Measurements from ENCODE around the gene PCDHA2. TPM values are rescaled to one million over a fixed set of nuclear protein-coding genes. Genes with fewer than 3 reads are reported as not detected.
"Not testable (repeated sequence)": the region's sequence is repeated elsewhere in the genome, so short reads cannot be mapped to it uniquely, and the experiment has no call there.

Gene PCDHA2
- total and polyA plus RNA-seq, 7 experiments from 2014 or later: not detected

DNA sequence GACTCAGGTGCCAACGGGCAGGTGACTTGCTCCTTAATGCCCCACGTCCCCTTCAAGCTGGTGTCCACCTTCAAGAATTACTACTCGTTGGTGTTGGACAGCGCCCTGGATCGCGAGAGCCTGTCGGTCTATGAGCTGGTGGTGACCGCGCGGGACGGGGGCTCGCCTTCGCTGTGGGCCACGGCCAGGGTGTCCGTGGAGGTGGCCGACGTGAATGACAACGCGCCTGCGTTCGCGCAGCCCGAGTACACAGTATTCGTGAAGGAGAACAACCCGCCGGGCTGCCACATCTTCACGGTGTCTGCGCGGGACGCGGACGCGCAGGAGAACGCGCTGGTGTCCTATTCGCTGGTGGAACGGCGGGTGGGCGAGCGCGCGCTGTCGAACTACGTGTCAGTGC lies 7.2 kb upstream of the PCDHA2 start:
- Mint-ChIP-seq H3K36me3 (peaks cover 2 to 37% (median 13%) of the 10 kb centered on the region in 5 donors), H3K9me3 (peaks cover 0 to 97% (median 53%) of the 10 kb centered on the region in 11 donors), H3K27me3 (peaks cover 3 to 70% (median 50%) of the 10 kb centered on the region in 5 donors), H3K4me3 (peak overlapping the region in 1 of 10 donors; percentile 12)
- H3K4me1 ChIP-seq (ENCODE audit: control insufficient read depth in 2 of 2, insufficient read depth in 2 of 2, low read length in 2 of 2); ATAC-seq; H3K4me3 ChIP-seq (ENCODE audit: low read length); DNase-seq; intact Hi-C loops (cut with micrococcal nuclease); CTCF ChIA-PET; H3K27me3 ChIP-seq (ENCODE audit: control insufficient read depth in 2 of 2, insufficient read depth in 2 of 2, low read length in 2 of 2); POLR2A ChIA-PET; H3K4me1 Mint-ChIP-seq; H3K27ac Mint-ChIP-seq; H3K36me3 ChIP-seq (ENCODE audit: control insufficient read depth in 2 of 3, insufficient read depth in 3 of 3, low read length in 3 of 3); H3K27ac ChIP-seq (ENCODE audit: low read depth, low read length): not testable (repeated sequence)
- peaks cover 0 to 62% (median 4%) of the 10 kb centered on the region in 3 experiments for H3K9me3 ChIP-seq (ENCODE audit: control insufficient read depth in 2 of 3, low read length in 3 of 3)

DNA sequence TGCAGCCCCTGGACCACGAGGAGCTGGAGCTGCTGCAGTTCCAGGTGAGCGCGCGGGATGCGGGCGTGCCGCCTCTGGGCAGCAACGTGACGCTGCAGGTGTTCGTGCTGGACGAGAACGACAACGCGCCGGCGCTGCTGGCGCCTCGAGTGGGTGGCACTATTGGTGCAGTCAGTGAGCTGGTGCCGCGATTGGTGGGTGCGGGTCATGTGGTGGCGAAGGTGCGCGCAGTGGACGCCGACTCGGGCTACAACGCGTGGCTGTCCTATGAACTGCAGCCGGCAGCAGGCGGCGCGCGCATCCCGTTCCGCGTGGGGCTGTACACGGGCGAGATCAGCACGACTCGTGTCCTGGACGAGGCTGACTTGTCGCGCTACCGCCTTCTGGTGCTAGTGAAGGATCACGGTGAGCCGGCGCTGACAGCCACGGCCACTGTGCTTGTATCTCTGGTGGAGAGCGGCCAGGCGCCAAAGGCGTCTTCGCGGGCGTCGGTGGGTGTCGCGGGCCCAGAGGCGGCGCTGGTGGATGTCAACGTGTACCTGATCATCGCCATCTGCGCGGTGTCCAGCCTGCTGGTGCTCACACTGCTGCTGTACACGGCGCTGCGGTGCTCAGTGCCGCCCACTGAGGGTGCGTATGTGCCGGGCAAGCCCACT lies 6.7 kb upstream of the PCDHA2 start:
- H3K4me3 Mint-ChIP-seq; H3K4me3 ChIP-seq (ENCODE audit: low read length); CTCF ChIA-PET; ATAC-seq; H3K27ac ChIP-seq (ENCODE audit: low read depth, low read length); POLR2A ChIA-PET; H3K4me1 Mint-ChIP-seq; H3K27ac Mint-ChIP-seq; H3K4me1 ChIP-seq (ENCODE audit: control insufficient read depth in 2 of 2, insufficient read depth in 2 of 2, low read length in 2 of 2); intact Hi-C loops (cut with micrococcal nuclease); DNase-seq; H3K36me3 ChIP-seq (ENCODE audit: control insufficient read depth in 2 of 3, insufficient read depth in 3 of 3, low read length in 3 of 3); H3K27me3 ChIP-seq (ENCODE audit: control insufficient read depth in 2 of 2, insufficient read depth in 2 of 2, low read length in 2 of 2): not testable (repeated sequence)
- peaks cover 0 to 97% (median 51%) of the 10 kb centered on the region in 11 donors for H3K9me3 Mint-ChIP-seq
- peaks cover 3 to 74% (median 53%) of the 10 kb centered on the region in 5 donors for H3K27me3 Mint-ChIP-seq
- peaks cover 2 to 40% (median 13%) of the 10 kb centered on the region in 5 donors for H3K36me3 Mint-ChIP-seq
- peaks cover 0 to 62% (median 4%) of the 10 kb centered on the region in 3 experiments for H3K9me3 ChIP-seq (ENCODE audit: control insufficient read depth in 2 of 3, low read length in 3 of 3)

GRCh38 chr5:140791089-140791488 lies 3.6 kb upstream of the PCDHA2 start:
- H3K27me3 ChIP-seq (ENCODE audit: control insufficient read depth in 2 of 2, insufficient read depth in 2 of 2, low read length in 2 of 2): peaks cover 2 to 5% of the 10 kb centered on the region in 2 donors
- H3K36me3 ChIP-seq (ENCODE audit: control insufficient read depth in 2 of 3, insufficient read depth in 3 of 3, low read length in 3 of 3): no peaks in the 10 kb centered on the region
- no peak overlapping the region for H3K4me3 ChIP-seq (ENCODE audit: low read length)
- POLR2A ChIA-PET: no interaction called here
- ATAC-seq (no peak), DNase-seq (no peak)
- Mint-ChIP-seq H3K4me1 (no peaks in the 10 kb centered on the region), H3K4me3 (no peak overlapping the region), H3K36me3 (peaks cover 0 to 37% (median 7%) of the 10 kb centered on the region in 5 donors), H3K9me3 (peaks cover 0 to 98% (median 57%) of the 10 kb centered on the region in 11 donors), H3K27ac (no peak overlapping the region), H3K27me3 (peaks cover 3 to 74% (median 61%) of the 10 kb centered on the region in 5 donors)
- no peak overlapping the region for H3K27ac ChIP-seq (ENCODE audit: low read depth, low read length)
- intact Hi-C loops (cut with micrococcal nuclease): no loop called here
- CTCF ChIA-PET: no interaction called here
- no peaks in the 10 kb centered on the region for H3K4me1 ChIP-seq (ENCODE audit: control insufficient read depth in 2 of 2, insufficient read depth in 2 of 2, low read length in 2 of 2)
- H3K9me3 ChIP-seq (ENCODE audit: control insufficient read depth in 2 of 3, low read length in 3 of 3): peaks cover 0 to 62% (median 12%) of the 10 kb centered on the region in 3 experiments

GRCh38 chr5:140795259-140795641 lies 598 bp downstream of the PCDHA2 start:
- no peak overlapping the region for H3K4me3 ChIP-seq (ENCODE audit: low read length)
- peak overlapping the region in 1 of 10 donors; percentile 34 for H3K4me3 Mint-ChIP-seq
- intact Hi-C loops (cut with micrococcal nuclease): no loop called here
- H3K9me3 ChIP-seq (ENCODE audit: control insufficient read depth in 2 of 3, low read length in 3 of 3): peaks cover 0 to 39% (median 8%) of the 10 kb centered on the region in 3 experiments
- H3K27me3 ChIP-seq (ENCODE audit: control insufficient read depth in 2 of 2, insufficient read depth in 2 of 2, low read length in 2 of 2): peaks cover 0 to 2% of the 10 kb centered on the region in 2 donors
- no peaks in the 10 kb centered on the region for H3K4me1 Mint-ChIP-seq
- DNase-seq (no peak), ATAC-seq (no peak)
- POLR2A ChIA-PET: no interaction called here
- H3K9me3 Mint-ChIP-seq: peaks cover 0 to 88% (median 50%) of the 10 kb centered on the region in 11 donors
- no peaks in the 10 kb centered on the region for H3K4me1 ChIP-seq (ENCODE audit: control insufficient read depth in 2 of 2, insufficient read depth in 2 of 2, low read length in 2 of 2)
- CTCF ChIA-PET: no interaction called here
- H3K27me3 Mint-ChIP-seq: peaks cover 0 to 69% (median 52%) of the 10 kb centered on the region in 5 donors
- no peak overlapping the region for H3K27ac ChIP-seq (ENCODE audit: low read depth, low read length)
- no peaks in the 10 kb centered on the region for H3K36me3 ChIP-seq (ENCODE audit: control insufficient read depth in 2 of 3, insufficient read depth in 3 of 3, low read length in 3 of 3)
- peak overlapping the region in 1 of 9 donors; percentile 23 for H3K27ac Mint-ChIP-seq
- H3K36me3 Mint-ChIP-seq: peaks cover 0 to 39% (median 6%) of the 10 kb centered on the region in 5 donors

DNA sequence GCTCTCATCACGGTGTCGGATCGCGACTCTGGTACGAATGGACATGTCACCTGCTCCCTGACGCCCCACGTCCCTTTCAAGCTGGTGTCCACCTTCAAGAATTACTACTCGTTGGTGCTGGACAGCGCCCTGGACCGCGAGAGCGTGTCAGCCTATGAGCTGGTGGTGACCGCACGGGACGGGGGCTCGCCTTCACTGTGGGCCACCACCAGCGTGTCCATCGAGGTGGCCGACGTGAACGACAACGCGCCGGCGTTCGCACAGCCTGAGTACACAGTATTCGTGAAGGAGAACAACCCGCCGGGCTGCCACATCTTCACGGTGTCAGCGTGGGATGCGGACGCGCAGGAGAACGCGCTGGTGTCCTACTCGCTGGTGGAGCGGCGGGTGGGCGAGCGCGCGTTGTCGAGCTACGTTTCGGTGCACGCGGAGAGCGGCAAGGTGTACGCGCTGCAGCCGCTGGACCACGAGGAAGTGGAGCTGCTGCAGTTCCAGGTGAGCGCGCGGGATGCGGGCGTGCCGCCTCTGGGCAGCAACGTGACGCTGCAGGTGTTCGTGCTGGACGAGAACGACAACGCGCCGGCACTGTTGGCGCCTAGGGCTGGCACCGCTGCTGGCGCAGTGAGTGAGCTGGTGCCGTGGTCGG lies 1.5 kb downstream of the PCDHA2 start:
- peaks cover 0 to 71% (median 53%) of the 10 kb centered on the region in 5 donors for H3K27me3 Mint-ChIP-seq
- CTCF ChIA-PET, POLR2A ChIA-PET: not testable (repeated sequence)

GRCh38 chr5:140796718-140797095 lies 2.1 kb downstream of the PCDHA2 start:
- H3K4me3 ChIP-seq (ENCODE audit: low read length): no peak overlapping the region
- H3K27ac ChIP-seq (ENCODE audit: low read depth, low read length): no peak overlapping the region
- Mint-ChIP-seq H3K4me1 (no peaks in the 10 kb centered on the region), H3K9me3 (peaks cover 0 to 89% (median 53%) of the 10 kb centered on the region in 11 donors), H3K4me3 (no peak overlapping the region), H3K27ac (no peak overlapping the region), H3K27me3 (peaks cover 0 to 65% (median 48%) of the 10 kb centered on the region in 5 donors), H3K36me3 (peaks cover 0 to 26% (median 4%) of the 10 kb centered on the region in 5 donors)
- peaks cover 0 to 49% (median 8%) of the 10 kb centered on the region in 3 experiments for H3K9me3 ChIP-seq (ENCODE audit: control insufficient read depth in 2 of 3, low read length in 3 of 3)
- intact Hi-C loops (cut with micrococcal nuclease): no loop called here
- POLR2A ChIA-PET: no interaction called here
- ATAC-seq (no peak), DNase-seq (no peak)
- CTCF ChIA-PET: no interaction called here
- H3K4me1 ChIP-seq (ENCODE audit: control insufficient read depth in 2 of 2, insufficient read depth in 2 of 2, low read length in 2 of 2): no peaks in the 10 kb centered on the region
- peaks cover 0 to 2% of the 10 kb centered on the region in 2 donors for H3K27me3 ChIP-seq (ENCODE audit: control insufficient read depth in 2 of 2, insufficient read depth in 2 of 2, low read length in 2 of 2)
- no peaks in the 10 kb centered on the region for H3K36me3 ChIP-seq (ENCODE audit: control insufficient read depth in 2 of 3, insufficient read depth in 3 of 3, low read length in 3 of 3)

More for the DNA sequence above, 1.5 kb downstream of the PCDHA2 start:
- H3K4me1 ChIP-seq (ENCODE audit: control insufficient read depth in 2 of 2, insufficient read depth in 2 of 2, low read length in 2 of 2); H3K4me1 Mint-ChIP-seq; H3K27me3 ChIP-seq (ENCODE audit: control insufficient read depth in 2 of 2, insufficient read depth in 2 of 2, low read length in 2 of 2); ATAC-seq; H3K4me3 ChIP-seq (ENCODE audit: low read length); DNase-seq; H3K4me3 Mint-ChIP-seq; H3K27ac ChIP-seq (ENCODE audit: low read depth, low read length); H3K36me3 ChIP-seq (ENCODE audit: control insufficient read depth in 2 of 3, insufficient read depth in 3 of 3, low read length in 3 of 3); intact Hi-C loops (cut with micrococcal nuclease); H3K27ac Mint-ChIP-seq: not testable (repeated sequence)
- peaks cover 0 to 32% (median 5%) of the 10 kb centered on the region in 5 donors for H3K36me3 Mint-ChIP-seq
- peaks cover 0 to 89% (median 49%) of the 10 kb centered on the region in 11 donors for H3K9me3 Mint-ChIP-seq
- H3K9me3 ChIP-seq (ENCODE audit: control insufficient read depth in 2 of 3, low read length in 3 of 3): peaks cover 0 to 44% (median 8%) of the 10 kb centered on the region in 3 experiments

All from naive thymus-derived CD4-positive, alpha-beta T cell (primary cell).